Neural cell (in vitro differentiated cells): ENCODE measurements around the gene ERC2. TPM values are rescaled to one million over a fixed set of nuclear protein-coding genes. Genes with fewer than 3 reads are reported as not detected.

Experiments
- H2AFZ ChIP-seq: fragments of 200-600, 300-800 bp; sonication (generic), shearing (Covaris generic); 2 replicates; pipeline ENCODE4 v1.6.0; 2014; ENCODE audit warnings: low read depth, mild to moderate bottlenecking, antibody characterized with exemption, low read length, moderate library complexity
- H3F3A ChIP-seq: fragments of 200-600 bp; shearing (Covaris generic); 2 replicates; pipeline ENCODE4 v1.6.1; 2016; ENCODE audit warnings: mild to moderate bottlenecking, moderate library complexity, mixed read lengths, antibody characterized with exemption, low read length; ENCODE audit not compliant: insufficient read depth, poor library complexity, severe bottlenecking
- H3K27ac ChIP-seq: fragments of 200-600, 300-800 bp; sonication (generic), shearing (Covaris generic); 2 replicates; pipeline ENCODE4 v1.5.1; 2014; ENCODE audit warnings: mild to moderate bottlenecking, low read length, moderate library complexity
- H3K27me3 ChIP-seq: fragments of 300-800, 200-600 bp; sonication (generic), shearing (Covaris generic); 2 replicates; pipeline ENCODE4 v1.6.0; 2014; ENCODE audit warnings: mild to moderate bottlenecking, low read depth, low read length, moderate library complexity; ENCODE audit not compliant: insufficient read depth
- H3K36me3 ChIP-seq: fragments of 300-800, 200-600 bp; sonication (generic), shearing (Covaris generic); 2 replicates; pipeline ENCODE4 v1.5.1; 2014; ENCODE audit warnings: mild to moderate bottlenecking, antibody characterized with exemption, low read length, moderate library complexity; ENCODE audit not compliant: insufficient read depth
- H3K4me2 ChIP-seq: fragments of 300-800, 200-600 bp; sonication (generic), shearing (Covaris generic); 2 replicates; pipeline ENCODE4 v1.6.0; 2014; ENCODE audit warnings: mild to moderate bottlenecking, low read length
- H3K4me3 ChIP-seq: fragments of 300-800, 200-600 bp; sonication (generic), shearing (Covaris generic); 2 replicates; pipeline ENCODE4 v1.5.1; 2014; ENCODE audit warnings: mild to moderate bottlenecking, low read length, moderate library complexity
- H3K79me2 ChIP-seq: fragments of 200-600 bp; shearing (Covaris generic); replicated peaks from 2 replicates; pipeline ENCODE4 v1.6.0; 2014; ENCODE audit warnings: mild to moderate bottlenecking, low read length, moderate library complexity; ENCODE audit not compliant: insufficient read depth
- H3K9ac ChIP-seq: fragments of 300-800, 200-600 bp; sonication (generic), shearing (Covaris generic); 2 replicates; pipeline ENCODE4 v1.6.1; 2016; ENCODE audit warnings: mild to moderate bottlenecking, low read length, mixed read lengths
- H3K9me2 ChIP-seq: fragments of 200-600 bp; shearing (Covaris generic); 2 replicates; pipeline ENCODE4 v1.6.1; 2016; ENCODE audit warnings: mild to moderate bottlenecking, low read length, mixed read lengths; ENCODE audit not compliant: insufficient read depth
- H3K9me3 ChIP-seq: fragments of 200-600, 300-800 bp; sonication (generic), shearing (Covaris generic); 2 replicates; pipeline ENCODE4 v1.6.1; 2016; ENCODE audit warnings: mild to moderate bottlenecking, mixed run types, low read length, moderate library complexity, mixed read lengths
- H4K20me1 ChIP-seq: fragments of 200-600 bp; shearing (Covaris generic); 2 replicates; pipeline ENCODE4 v1.6.1; 2016; ENCODE audit warnings: mild to moderate bottlenecking, mixed run types; ENCODE audit not compliant: insufficient read depth
- EP300 ChIP-seq: fragments of 450-650 bp; conservative IDR thresholded peaks from 2 replicates; pipeline ENCODE4 v1.6.1; 2014; ENCODE audit warnings: antibody characterized with exemption, mild to moderate bottlenecking, moderate library complexity; ENCODE audit not compliant: poor library complexity, severe bottlenecking
- EZH2 ChIP-seq: fragments of 200-600, 300-800 bp; shearing (Covaris generic), sonication (generic); IDR thresholded peaks from 2 replicates; pipeline ENCODE4 v1.6.1; 2014; ENCODE audit warnings: antibody characterized with exemption, low read length, borderline replicate concordance, mild to moderate bottlenecking; ENCODE audit not compliant: insufficient read depth, poor library complexity, severe bottlenecking
- MXI1 ChIP-seq: fragments of 450-650 bp; conservative IDR thresholded peaks from 2 replicates; pipeline ENCODE4 v1.6.1; 2014; ENCODE audit warnings: antibody characterized with exemption, mild to moderate bottlenecking; ENCODE audit not compliant: poor library complexity, severe bottlenecking
- POLR2AphosphoS5 ChIP-seq: IDR thresholded peaks from 2 replicates; pipeline ENCODE4 v1.6.1; 2012
- RAD21 ChIP-seq: fragments of 450-650 bp; conservative IDR thresholded peaks from 2 replicates; pipeline ENCODE4 v1.6.1; 2014; ENCODE audit warnings: antibody characterized with exemption, mild to moderate bottlenecking, moderate library complexity
- SMC3 ChIP-seq: fragments of 450-650 bp; conservative IDR thresholded peaks from 2 replicates; pipeline ENCODE4 v1.6.1; 2014; ENCODE audit warnings: antibody characterized with exemption, mild to moderate bottlenecking, moderate library complexity; ENCODE audit not compliant: poor library complexity
- TAF1 ChIP-seq: IDR thresholded peaks from 2 replicates; pipeline ENCODE4 v1.6.1; 2012; ENCODE audit warnings: low read depth
- polyA plus RNA-seq: library from polyadenylated mRNA; depleted of rRNA; stranded (reverse); fragments of >200 nt; gene quantifications from 2 replicates; pipeline ENCODE4 v1.2.3, GENCODE V29; 2014
- TF ChIP-seq, protein P1 (sequence below): IDR thresholded peaks from 2 replicates; pipeline ENCODE4 v1.6.1; 2012; ENCODE audit warnings: borderline replicate concordance
- TF ChIP-seq, protein P2 (sequence below): fragments of 450-650 bp; IDR thresholded peaks from 2 replicates; pipeline ENCODE4 v1.5.1; 2014; ENCODE audit warnings: antibody characterized with exemption, mild to moderate bottlenecking, moderate library complexity; ENCODE audit not compliant: poor library complexity, severe bottlenecking

Gene ERC2
- polyA plus RNA-seq, 1 donor from 2014 or later, result 60.4 TPM

GRCh38 chr3:55947406-55947805 lies 520.9 kb downstream of the ERC2 start:
- no peaks in the 10 kb centered on the region for H3K79me2 ChIP-seq
- no peaks in the 10 kb centered on the region for H3K9me3 ChIP-seq
- no peaks in the 10 kb centered on the region for H3F3A ChIP-seq
- no peak overlapping the region for H3K9ac ChIP-seq
- no peak overlapping the region for H3K27ac ChIP-seq
- no peak overlapping the region for H3K4me2 ChIP-seq
- no peak for TF ChIP-seq MXI1
- TF ChIP-seq EP300, result no peak
- TF ChIP-seq, protein P1, sequence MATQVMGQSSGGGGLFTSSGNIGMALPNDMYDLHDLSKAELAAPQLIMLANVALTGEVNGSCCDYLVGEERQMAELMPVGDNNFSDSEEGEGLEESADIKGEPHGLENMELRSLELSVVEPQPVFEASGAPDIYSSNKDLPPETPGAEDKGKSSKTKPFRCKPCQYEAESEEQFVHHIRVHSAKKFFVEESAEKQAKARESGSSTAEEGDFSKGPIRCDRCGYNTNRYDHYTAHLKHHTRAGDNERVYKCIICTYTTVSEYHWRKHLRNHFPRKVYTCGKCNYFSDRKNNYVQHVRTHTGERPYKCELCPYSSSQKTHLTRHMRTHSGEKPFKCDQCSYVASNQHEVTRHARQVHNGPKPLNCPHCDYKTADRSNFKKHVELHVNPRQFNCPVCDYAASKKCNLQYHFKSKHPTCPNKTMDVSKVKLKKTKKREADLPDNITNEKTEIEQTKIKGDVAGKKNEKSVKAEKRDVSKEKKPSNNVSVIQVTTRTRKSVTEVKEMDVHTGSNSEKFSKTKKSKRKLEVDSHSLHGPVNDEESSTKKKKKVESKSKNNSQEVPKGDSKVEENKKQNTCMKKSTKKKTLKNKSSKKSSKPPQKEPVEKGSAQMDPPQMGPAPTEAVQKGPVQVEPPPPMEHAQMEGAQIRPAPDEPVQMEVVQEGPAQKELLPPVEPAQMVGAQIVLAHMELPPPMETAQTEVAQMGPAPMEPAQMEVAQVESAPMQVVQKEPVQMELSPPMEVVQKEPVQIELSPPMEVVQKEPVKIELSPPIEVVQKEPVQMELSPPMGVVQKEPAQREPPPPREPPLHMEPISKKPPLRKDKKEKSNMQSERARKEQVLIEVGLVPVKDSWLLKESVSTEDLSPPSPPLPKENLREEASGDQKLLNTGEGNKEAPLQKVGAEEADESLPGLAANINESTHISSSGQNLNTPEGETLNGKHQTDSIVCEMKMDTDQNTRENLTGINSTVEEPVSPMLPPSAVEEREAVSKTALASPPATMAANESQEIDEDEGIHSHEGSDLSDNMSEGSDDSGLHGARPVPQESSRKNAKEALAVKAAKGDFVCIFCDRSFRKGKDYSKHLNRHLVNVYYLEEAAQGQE, result no peak
- no peak for TF ChIP-seq RAD21
- TF ChIP-seq EZH2, result no peak
- TF ChIP-seq, protein P2, sequence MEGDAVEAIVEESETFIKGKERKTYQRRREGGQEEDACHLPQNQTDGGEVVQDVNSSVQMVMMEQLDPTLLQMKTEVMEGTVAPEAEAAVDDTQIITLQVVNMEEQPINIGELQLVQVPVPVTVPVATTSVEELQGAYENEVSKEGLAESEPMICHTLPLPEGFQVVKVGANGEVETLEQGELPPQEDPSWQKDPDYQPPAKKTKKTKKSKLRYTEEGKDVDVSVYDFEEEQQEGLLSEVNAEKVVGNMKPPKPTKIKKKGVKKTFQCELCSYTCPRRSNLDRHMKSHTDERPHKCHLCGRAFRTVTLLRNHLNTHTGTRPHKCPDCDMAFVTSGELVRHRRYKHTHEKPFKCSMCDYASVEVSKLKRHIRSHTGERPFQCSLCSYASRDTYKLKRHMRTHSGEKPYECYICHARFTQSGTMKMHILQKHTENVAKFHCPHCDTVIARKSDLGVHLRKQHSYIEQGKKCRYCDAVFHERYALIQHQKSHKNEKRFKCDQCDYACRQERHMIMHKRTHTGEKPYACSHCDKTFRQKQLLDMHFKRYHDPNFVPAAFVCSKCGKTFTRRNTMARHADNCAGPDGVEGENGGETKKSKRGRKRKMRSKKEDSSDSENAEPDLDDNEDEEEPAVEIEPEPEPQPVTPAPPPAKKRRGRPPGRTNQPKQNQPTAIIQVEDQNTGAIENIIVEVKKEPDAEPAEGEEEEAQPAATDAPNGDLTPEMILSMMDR, result no peak
- TF ChIP-seq TAF1, result no peak
- no peak for TF ChIP-seq SMC3
- TF ChIP-seq POLR2AphosphoS5, result no peak
- no peaks in the 10 kb centered on the region for H4K20me1 ChIP-seq
- H3K36me3 ChIP-seq, result peaks cover 9% of the 10 kb centered on the region
- no peaks in the 10 kb centered on the region for H3K9me2 ChIP-seq
- H3K4me3 ChIP-seq, result no peak overlapping the region
- H3K27me3 ChIP-seq, result no peaks in the 10 kb centered on the region
- no peak overlapping the region for H2AFZ ChIP-seq

DNA sequence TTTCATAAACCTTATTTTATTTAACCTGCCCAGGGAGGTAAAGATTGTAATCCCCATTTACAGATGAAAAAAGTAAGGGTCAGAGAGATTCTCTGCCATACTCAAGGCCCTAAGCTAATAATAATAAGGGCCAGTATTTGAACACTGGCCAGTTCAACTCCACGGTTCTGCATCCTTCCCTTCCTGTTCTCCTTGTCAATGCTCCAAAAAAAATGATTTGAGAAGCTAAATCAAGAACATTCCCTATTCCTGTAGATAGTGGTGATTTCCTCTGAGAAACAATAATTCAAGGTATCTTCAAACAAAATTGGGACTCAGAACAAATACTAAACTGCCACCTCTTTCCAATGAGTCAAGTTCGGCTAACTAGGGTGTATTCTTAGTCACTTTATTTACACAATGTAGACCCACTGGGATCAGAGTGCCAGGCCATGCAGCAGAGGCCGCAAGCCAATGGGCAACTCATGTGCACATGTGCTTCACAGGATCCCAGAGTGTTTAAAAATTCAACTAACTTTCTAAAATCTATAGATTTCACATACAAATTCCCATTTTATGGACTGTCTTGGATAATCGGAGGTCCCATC lies 521.6 kb downstream of the ERC2 start:
- Histone ChIP-seq H3K9ac (no peak overlapping the region), H2AFZ (no peak overlapping the region), H3K4me2 (no peak overlapping the region), H4K20me1 (no peaks in the 10 kb centered on the region), H3K4me3 (no peak overlapping the region), H3F3A (no peaks in the 10 kb centered on the region), H3K9me3 (no peaks in the 10 kb centered on the region), H3K27ac (no peak overlapping the region), H3K36me3 (peaks cover 9% of the 10 kb centered on the region), H3K27me3 (no peaks in the 10 kb centered on the region), H3K9me2 (no peaks in the 10 kb centered on the region), H3K79me2 (no peaks in the 10 kb centered on the region)
- TF ChIP-seq RAD21, result no peak
- TF ChIP-seq EZH2, result no peak
- TF ChIP-seq SMC3, result no peak
- no peak for TF ChIP-seq MXI1
- TF ChIP-seq, protein P2, result no peak
- no peak for TF ChIP-seq POLR2AphosphoS5
- TF ChIP-seq TAF1, result no peak
- TF ChIP-seq, protein P1, result no peak
